Activated T-cell treated with anti-CD3 and anti-CD28 coated beads, Interleukin-2, amount 50 U/mL, for 4 hours (primary cell): ENCODE measurements around the gene GMDS. TPM values are rescaled to one million over a fixed set of nuclear protein-coding genes. Genes with fewer than 3 reads are reported as not detected.

Source experiments
- ATAC-seq, 2 donors: fragments of 200-7000 bp; cut with Tn5 transposase; one replicate each; pipeline ENCODE4 v1.10.0; 2021
- DNase-seq: peaks from one replicate; pipeline ENCODE4 v3.0.0-alpha.2; 2020
- H3K27me3 Mint-ChIP-seq: one replicate; pipeline ENCODE4 v1.8.0; 2021; ENCODE audit warnings: low read depth, mixed read lengths
- H3K36me3 Mint-ChIP-seq: one replicate; pipeline ENCODE4 v1.8.0; 2022; ENCODE audit warnings: mixed read lengths; ENCODE audit not compliant: insufficient read depth
- H3K4me1 Mint-ChIP-seq: one replicate; pipeline ENCODE4 v1.8.0; 2021; ENCODE audit warnings: low read depth, mixed read lengths
- H3K4me3 Mint-ChIP-seq: one replicate; pipeline ENCODE4 v1.8.0; 2021; ENCODE audit warnings: mild to moderate bottlenecking, moderate library complexity, mixed read lengths
- H3K9me3 Mint-ChIP-seq: one replicate; pipeline ENCODE4 v1.8.0; 2021; ENCODE audit warnings: mixed read lengths
- total RNA-seq, 3 donors: library from RNA; stranded (reverse); gene quantifications; one replicate each; pipeline ENCODE4 v1.2.1, GENCODE V29; 2021

GMDS gene
- total RNA-seq, 3 donors from 2014 or later, result 38.9 to 48.0 (median 43.9) TPM

DNA sequence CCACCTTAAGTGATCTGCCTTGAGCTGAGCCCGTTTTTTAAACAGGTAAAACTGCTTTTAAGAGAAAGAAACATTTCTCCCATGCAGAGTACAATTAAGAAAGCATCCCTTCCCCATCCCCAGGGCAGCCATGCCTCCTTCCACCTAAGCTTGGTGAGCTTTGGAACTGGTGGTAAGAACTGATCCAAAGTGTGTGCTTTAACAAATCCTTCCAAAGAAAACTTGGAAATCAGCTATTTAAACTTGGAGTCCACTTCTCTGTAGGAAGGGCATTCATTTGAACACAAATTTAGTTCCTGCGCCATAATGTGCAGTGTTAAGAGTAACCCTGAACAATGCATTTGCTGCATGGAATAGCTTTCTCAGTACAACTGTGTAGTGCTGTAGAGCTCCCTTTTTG is 17.0 kb downstream of the GMDS start:
- Mint-ChIP-seq H3K4me1 (peaks cover 22% of the 10 kb centered on the region), H3K9me3 (no peaks in the 10 kb centered on the region), H3K36me3 (no peaks in the 10 kb centered on the region), H3K4me3 (no peak overlapping the region), H3K27me3 (no peaks in the 10 kb centered on the region)
- no peak for ATAC-seq
- DNase-seq, result no peak

DNA sequence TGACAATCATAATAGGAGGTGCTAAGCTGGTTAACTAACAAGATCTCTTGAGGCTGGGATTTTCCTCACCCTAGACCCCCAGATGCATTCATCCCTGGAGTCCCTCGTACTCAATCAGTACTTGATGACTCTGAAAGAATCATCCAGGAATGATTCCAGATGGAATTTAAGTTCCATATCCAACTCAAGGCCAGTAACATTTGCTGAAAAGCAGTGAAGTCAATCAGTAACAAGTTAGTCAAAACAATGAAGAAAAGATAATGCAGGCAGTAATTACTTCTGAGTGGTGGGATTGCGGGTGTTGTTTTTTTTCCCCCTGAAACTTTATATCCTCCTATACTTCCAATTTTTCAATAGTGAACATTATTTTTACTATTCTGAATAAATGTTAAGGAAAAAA is 18.6 kb downstream of the GMDS start:
- ATAC-seq (no peak), DNase-seq (no peak)
- Mint-ChIP-seq H3K27me3 (no peaks in the 10 kb centered on the region), H3K36me3 (no peaks in the 10 kb centered on the region), H3K4me1 (peaks cover 29% of the 10 kb centered on the region), H3K4me3 (no peak overlapping the region), H3K9me3 (no peaks in the 10 kb centered on the region)

DNA sequence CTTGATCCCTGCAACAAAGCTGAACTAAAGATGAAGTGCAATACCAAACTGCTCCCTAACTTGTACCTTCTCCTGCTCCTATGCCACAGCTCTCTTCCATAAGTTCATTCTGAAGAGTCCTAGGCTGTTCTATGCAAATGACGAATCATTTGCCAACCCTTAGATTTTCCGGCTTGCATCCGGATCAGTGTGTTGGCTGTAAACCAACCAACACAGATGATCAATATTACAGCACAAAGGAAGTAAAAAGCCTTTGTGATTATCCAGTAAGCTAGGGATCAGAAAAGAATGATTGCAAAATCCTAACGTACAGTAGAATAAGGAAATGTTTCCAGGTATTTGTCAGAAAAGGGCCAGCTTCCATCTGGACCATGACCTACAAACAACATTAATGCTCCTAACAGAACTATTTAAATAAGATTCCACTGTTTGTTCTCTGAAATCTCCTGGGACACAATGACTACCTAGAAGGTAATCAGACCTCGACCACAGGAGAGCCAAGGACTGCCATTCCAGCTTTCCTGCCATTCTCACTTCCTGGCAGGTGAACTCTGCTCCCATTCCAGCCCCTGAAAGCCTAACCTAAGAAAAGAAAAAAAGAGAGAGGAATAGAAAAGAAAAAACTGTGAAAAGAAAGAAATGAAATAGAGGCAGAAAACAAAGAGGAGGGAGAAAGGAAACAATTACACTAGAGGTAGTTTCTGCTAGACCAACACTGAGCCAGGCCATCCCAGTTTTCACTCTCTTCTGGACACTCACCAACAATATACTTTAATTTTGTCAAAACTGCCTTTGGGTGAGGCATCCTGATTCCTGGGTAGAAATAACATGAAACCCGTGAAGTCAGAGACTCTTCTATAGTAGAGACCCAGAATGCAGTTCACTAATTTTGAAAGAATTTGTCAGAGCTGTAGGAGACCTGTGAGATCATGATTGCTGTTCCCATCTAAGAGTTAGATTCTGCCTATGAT is 19.7 kb downstream of the GMDS start:
- DNase-seq (no peak), ATAC-seq (no peak)
- H3K27me3 Mint-ChIP-seq, result no peaks in the 10 kb centered on the region
- H3K9me3 Mint-ChIP-seq, result no peaks in the 10 kb centered on the region
- no peak overlapping the region for H3K4me3 Mint-ChIP-seq
- H3K36me3 Mint-ChIP-seq, result no peaks in the 10 kb centered on the region
- peaks cover 25% of the 10 kb centered on the region for H3K4me1 Mint-ChIP-seq

DNA sequence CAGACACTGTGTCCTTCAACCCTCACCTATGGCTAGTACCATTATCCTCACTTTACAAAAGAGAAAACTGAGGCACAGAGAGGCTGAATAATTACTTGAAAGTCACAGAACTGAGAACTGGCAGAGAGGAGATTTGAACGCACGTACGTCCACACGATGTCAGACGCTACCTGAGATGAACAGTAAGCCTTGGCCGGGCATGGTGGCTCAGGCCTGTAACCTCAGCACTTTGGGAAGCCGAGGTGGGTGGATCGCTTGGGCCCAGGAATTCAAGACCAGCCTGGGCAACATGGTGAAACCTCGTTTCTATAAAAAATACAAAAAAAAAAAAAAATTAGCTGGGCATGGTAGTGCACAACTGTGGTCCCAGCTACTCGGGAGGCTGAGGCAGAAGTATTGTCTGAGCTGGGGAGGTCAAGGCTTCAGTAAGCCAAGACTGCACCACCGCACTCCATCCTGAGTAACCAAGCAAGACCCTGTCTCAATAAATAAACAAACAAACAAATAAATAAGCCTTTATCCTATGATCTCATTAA is 20.5 kb downstream of the GMDS start:
- peaks cover 20% of the 10 kb centered on the region for H3K4me1 Mint-ChIP-seq
- H3K4me3 Mint-ChIP-seq, result no peak overlapping the region

DNA sequence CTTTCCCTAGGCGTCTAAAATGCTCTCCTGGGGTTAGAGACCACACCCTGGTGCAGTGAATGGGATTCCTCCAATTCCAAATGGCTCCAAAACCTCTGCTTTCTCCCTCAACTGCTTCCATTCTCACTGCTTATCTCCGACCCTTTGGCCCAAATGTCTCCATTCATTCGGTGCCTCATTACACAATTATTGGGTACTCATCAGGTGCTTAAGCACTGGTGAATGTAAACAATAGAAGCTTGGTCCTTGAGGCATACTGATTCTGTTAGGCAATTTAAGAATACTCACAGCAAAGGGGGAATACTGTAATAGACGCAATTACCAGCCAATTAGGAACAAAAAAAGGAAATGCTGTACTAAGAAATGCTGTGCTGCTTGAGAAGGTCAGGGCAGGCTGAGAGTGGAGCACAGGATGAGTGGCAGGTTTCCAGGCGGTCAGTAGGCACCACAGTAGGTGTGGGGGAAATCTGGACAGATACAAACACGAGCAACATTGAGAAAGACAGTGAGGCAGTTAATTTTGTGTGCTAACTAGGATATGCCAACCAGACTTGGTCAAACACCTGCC is 23.0 kb downstream of the GMDS start:
- H3K4me1 Mint-ChIP-seq, result peaks cover 20% of the 10 kb centered on the region
- no peaks in the 10 kb centered on the region for H3K36me3 Mint-ChIP-seq
- H3K9me3 Mint-ChIP-seq, result no peaks in the 10 kb centered on the region
- ATAC-seq, result no peak
- no peaks in the 10 kb centered on the region for H3K27me3 Mint-ChIP-seq
- no peak for DNase-seq
- H3K4me3 Mint-ChIP-seq, result peak overlapping the region; percentile 84

More for the DNA sequence above, 20.5 kb downstream of the GMDS start:
- no peak for DNase-seq
- no peaks in the 10 kb centered on the region for H3K27me3 Mint-ChIP-seq
- no peaks in the 10 kb centered on the region for H3K36me3 Mint-ChIP-seq
- ATAC-seq, result no peak
- H3K9me3 Mint-ChIP-seq, result no peaks in the 10 kb centered on the region

DNA sequence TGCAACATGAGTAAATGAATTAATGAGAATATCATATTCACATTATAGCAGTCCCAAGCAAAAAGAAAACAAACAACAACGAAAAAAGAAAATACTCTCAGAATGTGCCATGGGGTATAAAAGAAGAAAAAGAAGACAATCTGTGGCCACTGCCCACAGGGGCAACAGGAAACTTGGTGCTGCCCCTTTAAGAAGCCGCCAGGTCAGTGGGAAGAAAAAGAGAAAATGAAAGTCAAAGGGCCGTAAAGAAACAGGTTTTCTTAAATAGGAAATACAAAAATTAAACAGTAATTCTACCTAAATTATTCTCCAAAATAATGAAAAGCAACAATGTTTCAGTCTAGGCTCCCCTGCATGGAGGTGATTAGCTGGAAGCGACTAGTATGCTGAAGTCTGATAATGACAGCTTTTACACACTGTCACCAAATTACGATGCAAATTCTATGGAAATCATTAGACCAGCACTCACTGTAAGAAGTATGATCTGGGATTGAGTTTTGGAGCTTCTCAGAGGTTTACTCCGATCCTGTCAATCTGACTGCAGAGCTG is 23.6 kb downstream of the GMDS start:
- Mint-ChIP-seq H3K4me1 (peaks cover 20% of the 10 kb centered on the region), H3K9me3 (no peaks in the 10 kb centered on the region), H3K36me3 (no peaks in the 10 kb centered on the region), H3K27me3 (no peaks in the 10 kb centered on the region), H3K4me3 (peak overlapping the region; percentile 84)
- ATAC-seq (peak in 1 of 2 donors; percentile 10), DNase-seq (no peak)

DNA sequence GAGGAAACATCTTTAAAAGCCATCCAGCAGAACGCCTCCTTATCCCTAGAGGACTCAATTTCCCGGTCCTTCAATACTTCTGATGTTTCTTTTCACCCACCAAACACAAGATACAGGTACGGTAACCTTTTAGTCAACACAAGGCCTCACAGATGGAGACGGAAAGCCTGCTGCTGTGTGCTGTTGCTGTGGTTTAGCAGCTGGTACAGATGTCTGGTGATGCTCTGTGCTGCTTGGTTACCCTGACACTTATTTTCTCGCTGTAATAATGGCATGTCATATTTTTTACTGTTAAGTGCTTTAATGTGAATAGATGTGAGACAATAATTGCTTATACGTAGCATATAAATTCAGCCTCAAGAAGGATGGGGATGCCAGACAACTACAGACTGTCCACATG is 25.3 kb downstream of the GMDS start:
- ATAC-seq, result no peak
- Mint-ChIP-seq H3K9me3 (no peaks in the 10 kb centered on the region), H3K27me3 (no peaks in the 10 kb centered on the region), H3K36me3 (no peaks in the 10 kb centered on the region), H3K4me1 (peaks cover 20% of the 10 kb centered on the region), H3K4me3 (no peak overlapping the region)
- no peak for DNase-seq

DNA sequence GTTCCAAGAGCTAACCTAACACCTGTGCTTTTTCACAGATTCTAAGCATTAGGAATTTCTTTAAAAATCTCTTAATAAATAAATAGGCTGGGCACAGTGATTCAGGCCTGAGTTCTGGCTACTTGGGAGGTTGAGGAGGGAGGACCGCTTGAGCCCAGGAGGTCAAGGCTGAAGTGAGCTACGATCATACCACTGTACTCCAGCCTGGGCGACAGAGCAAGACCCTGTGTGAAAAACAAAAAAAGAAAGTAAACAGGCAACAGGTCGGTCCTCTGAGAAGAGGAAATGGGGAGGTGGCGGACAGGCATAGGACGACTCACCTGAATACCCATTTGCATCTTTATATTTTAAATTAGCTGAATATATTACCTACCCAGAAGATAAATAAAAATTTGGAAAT is 26.5 kb downstream of the GMDS start:
- ATAC-seq (no peak), DNase-seq (no peak)
- Mint-ChIP-seq H3K9me3 (no peaks in the 10 kb centered on the region), H3K27me3 (no peaks in the 10 kb centered on the region), H3K36me3 (no peaks in the 10 kb centered on the region), H3K4me3 (no peak overlapping the region), H3K4me1 (peaks cover 23% of the 10 kb centered on the region)

DNA sequence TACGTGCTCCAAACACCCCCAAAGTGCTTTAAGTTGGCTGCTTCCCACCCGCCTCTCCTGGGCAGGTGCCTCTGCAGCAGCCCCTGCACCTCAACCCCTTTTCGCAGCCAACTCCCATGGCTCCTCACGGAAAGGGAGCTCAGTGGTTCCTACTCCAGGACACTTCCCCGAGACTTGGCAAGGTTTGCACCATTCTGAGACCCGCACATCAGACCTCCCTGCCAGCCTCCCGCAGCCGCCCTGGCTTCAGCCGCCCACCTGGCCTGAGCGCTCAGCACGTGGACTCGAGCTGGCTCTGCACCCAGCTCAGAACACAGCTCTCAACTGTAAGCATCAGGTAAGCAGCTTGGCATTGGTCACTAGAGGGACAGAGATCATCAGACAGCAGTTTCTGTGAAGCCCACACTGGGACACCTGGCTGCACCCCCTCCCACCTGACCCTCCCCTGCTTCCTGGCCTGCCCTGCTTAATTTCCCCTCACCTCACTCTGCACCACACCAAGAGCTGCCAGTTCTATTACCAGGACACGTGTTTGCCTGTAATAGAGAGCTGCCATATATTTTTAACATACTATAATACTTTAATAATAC is 28.5 kb downstream of the GMDS start:
- Mint-ChIP-seq H3K9me3 (no peaks in the 10 kb centered on the region), H3K4me3 (no peak overlapping the region), H3K36me3 (no peaks in the 10 kb centered on the region), H3K27me3 (no peaks in the 10 kb centered on the region), H3K4me1 (peaks cover 8% of the 10 kb centered on the region)
- ATAC-seq (no peak), DNase-seq (no peak)

DNA sequence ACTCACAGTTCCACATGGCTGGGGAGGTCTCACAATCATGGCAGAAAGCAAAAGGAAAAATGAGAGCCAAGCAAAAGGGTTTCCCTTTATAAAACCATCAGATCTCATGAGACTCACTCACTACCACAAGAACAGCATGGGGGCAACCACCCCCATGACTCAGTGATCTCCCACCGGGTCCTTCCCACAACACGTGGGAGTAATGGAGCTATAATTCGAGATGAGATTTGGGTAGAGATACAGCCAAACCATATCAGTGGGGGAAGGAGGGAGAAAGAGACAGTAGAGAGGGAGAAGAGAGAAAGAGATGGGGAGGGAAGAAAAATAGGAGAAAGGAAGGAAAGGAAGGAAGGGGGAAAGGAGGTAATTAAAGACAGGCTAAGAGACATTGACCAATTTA is 30.1 kb downstream of the GMDS start:
- Mint-ChIP-seq H3K36me3 (no peaks in the 10 kb centered on the region), H3K4me3 (no peak overlapping the region), H3K9me3 (no peaks in the 10 kb centered on the region), H3K4me1 (peaks cover 3% of the 10 kb centered on the region), H3K27me3 (no peaks in the 10 kb centered on the region)
- ATAC-seq (peak in 1 of 2 donors; percentile 37), DNase-seq (no peak)

DNA sequence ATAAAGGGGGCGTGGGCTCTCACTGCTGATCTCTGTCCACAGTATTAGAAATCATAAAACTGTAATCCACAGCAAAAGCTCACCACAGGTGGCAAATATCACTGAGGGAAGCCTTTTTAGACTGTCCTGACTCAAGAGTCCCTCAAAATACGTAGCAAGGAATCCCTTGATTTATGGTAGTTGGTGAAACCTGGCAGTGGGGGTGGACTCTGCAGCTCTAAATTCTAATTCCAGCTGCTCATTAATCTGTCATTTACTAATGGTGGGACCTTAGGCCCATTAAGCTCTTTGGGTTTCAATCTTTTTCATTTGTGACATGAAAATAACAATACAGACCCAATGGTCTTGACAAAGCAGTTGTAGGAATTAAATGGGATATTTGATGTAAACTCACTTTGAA is 32.3 kb downstream of the GMDS start:
- Mint-ChIP-seq H3K9me3 (no peaks in the 10 kb centered on the region), H3K4me1 (peaks cover 3% of the 10 kb centered on the region), H3K36me3 (no peaks in the 10 kb centered on the region), H3K4me3 (no peak overlapping the region), H3K27me3 (no peaks in the 10 kb centered on the region)
- DNase-seq (no peak), ATAC-seq (no peak)

DNA sequence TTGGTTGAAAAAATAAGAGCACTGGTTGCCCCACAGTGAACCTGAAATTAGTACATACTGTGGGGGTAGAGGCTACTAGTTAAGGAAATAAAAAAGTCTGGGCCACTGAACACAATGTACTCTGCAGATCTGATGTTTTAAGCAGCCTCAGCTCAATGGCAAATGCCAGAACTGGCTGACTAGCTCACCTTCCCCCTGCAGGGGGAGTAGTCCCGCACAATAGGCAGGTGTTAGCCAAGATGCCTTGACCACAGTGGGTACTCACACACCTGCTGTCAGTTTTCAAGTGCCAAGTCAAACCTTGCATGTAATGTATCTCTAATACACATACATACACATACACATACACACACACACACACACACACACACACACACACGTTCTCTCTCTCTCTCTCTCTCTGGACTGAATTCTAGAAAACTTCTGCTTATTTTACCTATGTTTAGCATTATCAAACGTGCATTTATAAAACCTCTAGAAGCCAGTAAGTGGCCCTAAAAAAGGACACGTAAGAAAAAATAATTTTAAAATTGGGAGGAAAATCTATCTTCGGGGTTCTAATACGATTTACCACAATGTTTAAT is 36.1 kb downstream of the GMDS start:
- Mint-ChIP-seq H3K4me1 (no peaks in the 10 kb centered on the region), H3K4me3 (no peak overlapping the region), H3K36me3 (peaks cover 1% of the 10 kb centered on the region), H3K27me3 (no peaks in the 10 kb centered on the region), H3K9me3 (no peaks in the 10 kb centered on the region)
- peak; percentile 14 for DNase-seq
- peak in 1 of 2 donors; percentile 32 for ATAC-seq

DNA sequence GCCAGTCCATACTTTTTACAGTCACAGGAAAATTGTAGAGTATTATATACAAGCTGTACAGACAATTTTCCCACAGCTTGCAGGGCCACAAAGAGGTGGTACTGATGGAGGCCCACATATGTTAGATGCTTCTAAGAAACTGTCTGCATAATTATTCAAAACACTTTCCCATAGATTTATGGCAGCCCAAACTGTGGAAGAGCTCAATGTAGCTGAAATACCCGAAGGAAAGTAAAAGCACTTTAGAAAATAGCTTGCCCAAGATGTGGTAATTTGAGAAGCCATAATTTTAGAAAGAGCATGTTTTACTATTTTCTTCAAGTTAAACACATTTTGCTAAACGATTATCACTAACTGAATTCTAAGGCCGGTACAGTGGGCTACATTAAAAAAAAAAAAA is 36.9 kb downstream of the GMDS start:
- Mint-ChIP-seq H3K27me3 (no peaks in the 10 kb centered on the region), H3K9me3 (no peaks in the 10 kb centered on the region), H3K36me3 (peaks cover 1% of the 10 kb centered on the region), H3K4me1 (no peaks in the 10 kb centered on the region), H3K4me3 (no peak overlapping the region)
- ATAC-seq (no peak), DNase-seq (no peak)

DNA sequence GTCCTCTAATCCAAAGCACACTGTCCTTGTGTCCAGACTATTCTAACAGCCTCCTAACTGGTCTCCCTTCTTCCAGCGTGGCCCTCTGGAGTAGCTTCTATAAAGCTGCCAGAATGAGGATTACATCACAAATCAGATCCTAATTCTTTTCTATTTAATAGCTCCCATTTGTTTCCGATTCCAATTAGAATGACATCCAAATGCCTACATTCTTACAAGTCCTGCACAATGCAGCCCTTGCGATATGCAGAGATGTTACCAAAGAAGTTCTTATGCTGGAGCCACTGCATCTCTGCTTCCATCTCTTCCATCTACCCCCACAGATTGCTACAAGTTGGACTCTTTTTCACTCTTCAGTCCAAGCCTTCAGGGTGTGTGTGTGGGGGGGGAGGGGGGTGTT is 40.0 kb downstream of the GMDS start:
- DNase-seq (no peak), ATAC-seq (no peak)
- Mint-ChIP-seq H3K36me3 (peaks cover 1% of the 10 kb centered on the region), H3K9me3 (no peaks in the 10 kb centered on the region), H3K4me1 (no peaks in the 10 kb centered on the region), H3K27me3 (no peaks in the 10 kb centered on the region), H3K4me3 (no peak overlapping the region)
